Right lobe of liver (tissue), 4 donors: ENCODE results near the gene FOXJ3.

Source experiments
- POLR2A ChIP-seq: fragments of 450-650 bp; IDR thresholded peaks from one replicate; pipeline ENCODE4 v1.6.1; 2017; ENCODE audit warnings: antibody characterized with exemption, mild to moderate bottlenecking
- TF ChIP-seq, protein P1 (sequence below), 4 donors: fragments of 200-600 bp in 3 of 4; fragments of 450-650 bp in 1 of 4; IDR thresholded peaks; one replicate each; pipeline versions ENCODE4 v1.5.1 to v1.8.0; 2016 to 2022; ENCODE audit warnings: antibody characterized with exemption in 4 of 4, mild to moderate bottlenecking in 2 of 4
- donor health status: DM: no; HTN: no; CAD: no.
- donor health status: DM: no; HTN: no; CAD: no.
- donor health status: DM: no; HTN: yes; CAD: no.

DNA sequence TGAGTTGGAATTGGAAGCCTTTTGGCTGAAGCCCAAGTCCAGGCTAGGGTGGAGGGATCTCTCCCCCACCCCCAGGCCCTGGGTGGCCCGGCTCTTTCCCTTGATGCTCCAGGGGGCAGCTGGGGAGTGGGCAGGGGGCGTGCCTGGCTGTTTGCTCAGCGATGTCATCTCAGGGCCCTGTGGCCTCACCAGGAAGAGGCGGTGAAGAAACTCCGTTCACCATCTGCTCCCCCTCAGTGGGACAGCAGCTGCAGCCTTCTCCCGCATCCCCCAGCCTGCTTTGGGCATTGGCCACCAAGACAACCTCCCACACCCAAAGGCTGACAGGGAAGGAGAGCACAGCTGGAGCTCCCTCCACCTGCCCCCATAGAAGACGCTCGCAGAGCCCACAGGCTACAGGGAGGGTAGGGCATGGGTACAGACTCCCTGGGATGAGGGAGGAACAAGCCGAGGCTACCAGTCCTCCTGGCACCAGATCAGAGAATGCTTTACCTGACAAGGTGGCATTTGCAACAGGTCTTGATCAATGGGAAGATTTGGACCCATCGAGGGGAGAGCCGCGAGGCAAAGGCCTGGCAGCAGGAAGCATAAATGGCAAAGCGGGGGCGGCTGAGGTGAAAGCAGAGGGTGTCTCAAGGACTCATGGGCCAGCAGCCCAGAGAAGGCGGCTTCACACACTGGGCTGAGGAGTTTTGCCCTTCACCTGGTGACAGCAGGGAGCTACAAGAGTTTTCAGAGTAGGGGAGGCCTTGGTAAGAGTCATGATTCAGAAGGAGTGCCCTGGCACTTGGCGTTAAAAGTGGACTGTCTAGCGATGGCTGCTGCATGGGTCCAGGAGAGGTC is 164.0 kb downstream of the FOXJ3 start:
- TF ChIP-seq, protein P1, sequence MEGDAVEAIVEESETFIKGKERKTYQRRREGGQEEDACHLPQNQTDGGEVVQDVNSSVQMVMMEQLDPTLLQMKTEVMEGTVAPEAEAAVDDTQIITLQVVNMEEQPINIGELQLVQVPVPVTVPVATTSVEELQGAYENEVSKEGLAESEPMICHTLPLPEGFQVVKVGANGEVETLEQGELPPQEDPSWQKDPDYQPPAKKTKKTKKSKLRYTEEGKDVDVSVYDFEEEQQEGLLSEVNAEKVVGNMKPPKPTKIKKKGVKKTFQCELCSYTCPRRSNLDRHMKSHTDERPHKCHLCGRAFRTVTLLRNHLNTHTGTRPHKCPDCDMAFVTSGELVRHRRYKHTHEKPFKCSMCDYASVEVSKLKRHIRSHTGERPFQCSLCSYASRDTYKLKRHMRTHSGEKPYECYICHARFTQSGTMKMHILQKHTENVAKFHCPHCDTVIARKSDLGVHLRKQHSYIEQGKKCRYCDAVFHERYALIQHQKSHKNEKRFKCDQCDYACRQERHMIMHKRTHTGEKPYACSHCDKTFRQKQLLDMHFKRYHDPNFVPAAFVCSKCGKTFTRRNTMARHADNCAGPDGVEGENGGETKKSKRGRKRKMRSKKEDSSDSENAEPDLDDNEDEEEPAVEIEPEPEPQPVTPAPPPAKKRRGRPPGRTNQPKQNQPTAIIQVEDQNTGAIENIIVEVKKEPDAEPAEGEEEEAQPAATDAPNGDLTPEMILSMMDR (IDR thresholded peaks at IDR 0.05) = no peak
- TF ChIP-seq POLR2A = no peak
